Psoas muscle (tissue), 8 donors: ENCODE results near the gene TMEM37. TPM values are rescaled to one million over a fixed set of nuclear protein-coding genes. Genes with fewer than 3 reads are reported as not detected.

Experiments
- ATAC-seq, 4 donors: fragments of 200-7000 bp; cut with Tn5 transposase; one replicate each; pipeline ENCODE4 v1.9.1; 2020; ENCODE audit warnings: moderate library complexity in 3 of 4, mild to moderate bottlenecking in 2 of 4
- DNase-seq, 2 donors: peaks; one replicate each; pipeline ENCODE4 v3.0.0-alpha.2; 2020
- H3K27ac ChIP-seq: fragments of 200-600 bp; one replicate; pipeline ENCODE4 v1.8.0; 2022
- H3K27me3 ChIP-seq, 3 donors: fragments of 200-600 bp in 1 of 3; one replicate each; pipeline versions ENCODE4 v1.6.1 to v1.8.0; 2013 to 2022; ENCODE audit warnings: low read length in 2 of 3, mild to moderate bottlenecking in 2 of 3, moderate library complexity in 1 of 3; ENCODE audit not compliant: insufficient read depth in 3 of 3
- H3K36me3 ChIP-seq, 2 donors: fragments of 200-600 bp in 1 of 2; one replicate each; pipeline versions ENCODE4 v1.6.1 to v1.8.0; 2013 to 2022; ENCODE audit warnings: low read depth in 1 of 2, mild to moderate bottlenecking in 1 of 2, moderate library complexity in 1 of 2; ENCODE audit not compliant: insufficient read depth in 1 of 2
- H3K4me1 ChIP-seq: fragments of 200-600 bp; one replicate; pipeline ENCODE4 v1.8.0; 2022
- H3K4me3 ChIP-seq: fragments of 200-600 bp; one replicate; pipeline ENCODE4 v1.8.0; 2022; ENCODE audit warnings: mild to moderate bottlenecking
- H3K9me3 ChIP-seq: fragments of 200-600 bp; one replicate; pipeline ENCODE4 v1.8.0; 2022
- WGBS, 3 donors: extraction: QIAGEN DNeasy Blood & Tissue Kit; methylation state at CpG; one replicate each; pipeline versions ENCODE4 v1.1.6 to v1.1.7; 2013; 5-methylcytosine and 5-hydroxymethylcytosine counted together
- intact Hi-C, 2 donors: fragments of 100-400 bp; cut with DNase I; formaldehyde crosslinking; loops; one replicate each; pipeline versions ENCODE4 v1.11.0 to v1.14.2; 2022
- polyA plus RNA-seq, 3 donors: library from polyadenylated mRNA; stranded (reverse); fragments of 200-250 nt; gene quantifications; one replicate each; pipeline ENCODE4 v1.2.3, GENCODE V29; 2013
- total RNA-seq, 4 donors: library from RNA; stranded (reverse); fragmentation: NEBNext Ultra II Directional in 2 of 4; extraction: Animal tissue kit (Norgen Biotek cat#: 25700) in 2 of 4; gene quantifications; one replicate each; pipeline versions ENCODE4 v1.2.1 to v1.2.4, GENCODE V29; 2021 to 2023
- TF ChIP-seq, protein P1 (sequence below): fragments of 200-600 bp; IDR thresholded peaks from one replicate; pipeline ENCODE4 v1.8.0; 2022; ENCODE audit warnings: antibody characterized with exemption
- donor health status: healthy with polysubstance abuse.
- donor health status: DM: no; HTN: no; CAD: no; lungs with moderate emphysema.
- donor health status: Bipolar disorder and iron deficiency.
- donor health status: healthy.
- donor health status: DM: yes; HTN: yes; CAD: no.
- donor health status: DM: no; HTN: no; CAD: no.
- donor health status: DM: no; HTN: no; CAD: no.
- donor health status: DM: yes; HTN: yes; CAD: no.

The TMEM37 gene
- total and polyA plus RNA-seq, 7 donors: 0.60 to 3.9 (median 0.96) TPM

- ATAC-seq: no peak
- WGBS, 3 donors: 84 to 88% (median 88%) methylated on average over 3 of the region's 3 CpGs
- Histone ChIP-seq H3K27me3 (peaks cover 0 to 1% (median 0%) of the 10 kb centered on the region in 3 donors), H3K4me1 (peaks cover 5% of the 10 kb centered on the region), H3K9me3 (no peaks in the 10 kb centered on the region), H3K36me3 (no peaks in the 10 kb centered on the region), H3K27ac (no peak overlapping the region), H3K4me3 (no peak overlapping the region)
- DNase-seq: no peak
- TF ChIP-seq, protein P1, sequence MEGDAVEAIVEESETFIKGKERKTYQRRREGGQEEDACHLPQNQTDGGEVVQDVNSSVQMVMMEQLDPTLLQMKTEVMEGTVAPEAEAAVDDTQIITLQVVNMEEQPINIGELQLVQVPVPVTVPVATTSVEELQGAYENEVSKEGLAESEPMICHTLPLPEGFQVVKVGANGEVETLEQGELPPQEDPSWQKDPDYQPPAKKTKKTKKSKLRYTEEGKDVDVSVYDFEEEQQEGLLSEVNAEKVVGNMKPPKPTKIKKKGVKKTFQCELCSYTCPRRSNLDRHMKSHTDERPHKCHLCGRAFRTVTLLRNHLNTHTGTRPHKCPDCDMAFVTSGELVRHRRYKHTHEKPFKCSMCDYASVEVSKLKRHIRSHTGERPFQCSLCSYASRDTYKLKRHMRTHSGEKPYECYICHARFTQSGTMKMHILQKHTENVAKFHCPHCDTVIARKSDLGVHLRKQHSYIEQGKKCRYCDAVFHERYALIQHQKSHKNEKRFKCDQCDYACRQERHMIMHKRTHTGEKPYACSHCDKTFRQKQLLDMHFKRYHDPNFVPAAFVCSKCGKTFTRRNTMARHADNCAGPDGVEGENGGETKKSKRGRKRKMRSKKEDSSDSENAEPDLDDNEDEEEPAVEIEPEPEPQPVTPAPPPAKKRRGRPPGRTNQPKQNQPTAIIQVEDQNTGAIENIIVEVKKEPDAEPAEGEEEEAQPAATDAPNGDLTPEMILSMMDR: no peak
- intact Hi-C loops: no loop called here
These were observed 3.9 kb upstream of the TMEM37 start for GRCh38 chr2:119427756-119428155.

DNA sequence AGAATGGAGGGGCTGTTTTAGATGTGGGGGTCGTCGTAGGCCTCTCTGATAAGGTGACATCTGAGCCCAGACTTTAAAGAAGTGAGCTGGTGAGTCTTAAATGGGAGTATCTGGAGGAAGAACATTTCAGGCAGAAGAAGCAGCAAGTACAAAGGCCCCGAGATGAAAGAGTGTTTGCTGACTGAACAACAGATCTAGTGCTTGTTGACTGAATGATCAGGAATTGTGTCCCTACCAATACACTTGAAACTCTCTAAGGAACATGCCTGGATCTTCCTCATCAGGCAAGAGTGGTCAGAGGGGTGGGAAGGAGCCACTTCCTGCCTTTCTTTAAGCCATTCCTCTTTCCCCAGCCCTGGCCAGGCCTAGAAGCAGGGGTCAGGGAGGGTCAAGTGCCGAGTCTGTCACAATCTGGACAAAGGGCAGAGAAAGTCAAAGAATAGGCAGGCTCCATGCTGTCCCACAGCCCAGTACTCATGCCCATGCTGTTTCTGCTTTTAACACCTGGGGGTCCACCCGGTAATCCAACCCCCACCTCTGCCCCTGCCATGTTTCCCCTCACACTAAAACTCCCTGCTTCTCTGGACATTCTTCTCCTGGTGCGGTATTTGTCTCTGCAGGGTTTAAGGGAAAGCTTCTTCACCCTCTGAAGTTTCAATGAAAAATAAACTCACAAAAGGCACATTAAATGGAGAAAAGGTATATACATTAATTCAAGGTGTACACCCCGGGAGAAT, 3.0 kb upstream of the TMEM37 start:
- Histone ChIP-seq H3K27ac (no peak overlapping the region), H3K36me3 (no peaks in the 10 kb centered on the region), H3K9me3 (no peaks in the 10 kb centered on the region), H3K27me3 (peaks cover 0 to 1% (median 0%) of the 10 kb centered on the region in 3 donors), H3K4me1 (peaks cover 5% of the 10 kb centered on the region), H3K4me3 (no peak overlapping the region)
- TF ChIP-seq, protein P1: no peak
- DNase-seq: no peak
- WGBS, 3 donors: 82 to 88% (median 88%) methylated on average over 7 of the region's 7 CpGs
- ATAC-seq: no peak
- intact Hi-C loops: no loop called here

- no peaks in the 10 kb centered on the region for H3K36me3 ChIP-seq
- 77 to 83% (median 82%) methylated on average over 10 of the region's 10 CpGs for WGBS, 3 donors
- TF ChIP-seq, protein P1: no peak
- H3K27ac ChIP-seq: no peak overlapping the region
- ATAC-seq (no peak), DNase-seq (no peak)
- peaks cover 0 to 1% (median 0%) of the 10 kb centered on the region in 3 donors for H3K27me3 ChIP-seq
- no peak overlapping the region for H3K4me3 ChIP-seq
- no peaks in the 10 kb centered on the region for H3K9me3 ChIP-seq
- H3K4me1 ChIP-seq: peaks cover 5% of the 10 kb centered on the region
- intact Hi-C loops: no loop called here
These were observed 2.3 kb upstream of the TMEM37 start for GRCh38 chr2:119429225-119429981.

- H3K9me3 ChIP-seq: no peaks in the 10 kb centered on the region
- no peak for DNase-seq
- TF ChIP-seq, protein P1: no peak
- intact Hi-C loops: no loop called here
- H3K36me3 ChIP-seq: no peaks in the 10 kb centered on the region
- H3K27ac ChIP-seq: peak overlapping the region; percentile 60
- ATAC-seq: no peak
- no peak overlapping the region for H3K4me3 ChIP-seq
- peaks cover 5% of the 10 kb centered on the region for H3K4me1 ChIP-seq
- WGBS, 3 donors: 79 to 92% (median 85%) methylated on average over 5 of the region's 5 CpGs
- peaks cover 0 to 1% (median 0%) of the 10 kb centered on the region in 3 donors for H3K27me3 ChIP-seq
These were observed 1.6 kb upstream of the TMEM37 start for GRCh38 chr2:119430023-119430498.
